Stimulated activated naive CD8-positive, alpha-beta T cell treated with anti-CD3 and anti-CD28 coated beads, Interleukin-15, Interleukin-2, amounts not matched to agents 100 ng/mL and 50 ng/mL, for 24 hours (primary cell): ENCODE data around the gene ACIN1.

Experiments used
- H3K27ac Mint-ChIP-seq: one replicate; pipeline ENCODE4 v1.8.0; 2021; ENCODE audit warnings: mild to moderate bottlenecking, mixed read lengths
- H3K27me3 Mint-ChIP-seq: one replicate; pipeline ENCODE4 v1.8.0; 2021; ENCODE audit warnings: mixed read lengths
- H3K36me3 Mint-ChIP-seq: one replicate; pipeline ENCODE4 v1.8.0; 2021; ENCODE audit warnings: low read depth, mixed read lengths
- H3K4me1 Mint-ChIP-seq: one replicate; pipeline ENCODE4 v1.8.0; 2021; ENCODE audit warnings: low read depth, mixed read lengths
- H3K4me3 Mint-ChIP-seq: one replicate; pipeline ENCODE4 v1.8.0; 2021; ENCODE audit warnings: mild to moderate bottlenecking, mixed read lengths
- H3K9me3 Mint-ChIP-seq: one replicate; pipeline ENCODE4 v1.8.0; 2021; ENCODE audit warnings: mixed read lengths

ACIN1 gene

DNA sequence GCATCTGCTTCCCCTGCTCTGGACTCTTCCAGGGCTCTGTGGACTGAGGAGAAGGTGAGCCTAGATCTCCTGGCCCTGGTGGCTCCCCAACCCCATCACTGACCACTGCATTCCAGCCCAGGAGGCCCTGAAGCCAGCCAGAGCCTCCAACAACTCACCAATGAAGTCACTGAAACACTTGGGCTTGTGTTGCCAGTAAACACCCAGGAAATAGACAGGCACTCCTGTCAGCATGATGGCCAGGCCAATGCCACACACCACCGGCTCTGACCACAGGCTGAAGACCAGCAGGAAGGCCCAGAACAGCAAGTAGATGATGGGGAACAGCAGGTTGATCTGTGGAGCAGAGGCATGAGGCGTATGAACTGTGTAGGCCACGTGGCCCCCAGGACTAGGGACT lies 32.9 kb upstream of the ACIN1 start:
- no peak overlapping the region for H3K4me3 Mint-ChIP-seq
- no peak overlapping the region for H3K27ac Mint-ChIP-seq
- no peaks in the 10 kb centered on the region for H3K36me3 Mint-ChIP-seq
- H3K27me3 Mint-ChIP-seq: no peaks in the 10 kb centered on the region
- H3K9me3 Mint-ChIP-seq: no peaks in the 10 kb centered on the region
- no peaks in the 10 kb centered on the region for H3K4me1 Mint-ChIP-seq

DNA sequence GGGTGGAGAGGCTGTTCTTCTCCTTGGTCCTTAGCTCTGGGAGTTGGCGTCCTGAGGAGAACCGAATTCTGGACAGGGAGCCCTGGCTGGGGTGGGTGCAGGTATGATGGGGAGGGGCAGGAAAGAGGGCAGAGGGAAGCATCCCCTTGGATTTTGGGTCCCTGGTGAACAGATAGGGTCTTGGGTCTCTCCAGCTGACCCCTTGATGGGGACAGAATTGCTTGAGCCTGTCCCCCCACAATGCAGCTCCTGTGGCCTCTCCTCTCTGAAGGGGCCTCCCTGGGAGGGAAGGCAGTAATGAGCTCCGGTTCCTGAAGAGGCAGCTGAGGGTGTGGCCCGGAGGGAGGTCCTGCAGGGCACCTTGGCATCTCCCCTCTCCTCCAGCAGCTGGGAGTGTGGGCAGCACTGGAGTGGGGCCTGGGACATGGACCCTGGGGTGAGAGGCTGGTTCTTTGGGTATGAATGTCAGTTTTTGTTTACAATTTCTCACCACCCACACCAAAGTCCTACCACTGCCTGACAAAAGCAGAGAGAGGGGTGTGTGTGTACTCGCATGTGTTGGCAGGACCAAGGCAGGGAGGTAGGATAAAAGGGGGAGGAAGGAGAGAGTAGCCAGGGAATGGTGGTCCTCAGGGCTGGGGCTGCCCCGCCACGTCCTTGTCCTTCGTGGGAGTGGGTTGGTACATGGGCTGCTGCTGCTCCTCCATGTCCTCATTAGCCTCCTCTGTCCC lies 31.8 kb upstream of the ACIN1 start:
- Mint-ChIP-seq H3K9me3 (no peaks in the 10 kb centered on the region), H3K4me1 (no peaks in the 10 kb centered on the region), H3K27me3 (no peaks in the 10 kb centered on the region), H3K27ac (no peak overlapping the region), H3K36me3 (no peaks in the 10 kb centered on the region), H3K4me3 (no peak overlapping the region)

DNA sequence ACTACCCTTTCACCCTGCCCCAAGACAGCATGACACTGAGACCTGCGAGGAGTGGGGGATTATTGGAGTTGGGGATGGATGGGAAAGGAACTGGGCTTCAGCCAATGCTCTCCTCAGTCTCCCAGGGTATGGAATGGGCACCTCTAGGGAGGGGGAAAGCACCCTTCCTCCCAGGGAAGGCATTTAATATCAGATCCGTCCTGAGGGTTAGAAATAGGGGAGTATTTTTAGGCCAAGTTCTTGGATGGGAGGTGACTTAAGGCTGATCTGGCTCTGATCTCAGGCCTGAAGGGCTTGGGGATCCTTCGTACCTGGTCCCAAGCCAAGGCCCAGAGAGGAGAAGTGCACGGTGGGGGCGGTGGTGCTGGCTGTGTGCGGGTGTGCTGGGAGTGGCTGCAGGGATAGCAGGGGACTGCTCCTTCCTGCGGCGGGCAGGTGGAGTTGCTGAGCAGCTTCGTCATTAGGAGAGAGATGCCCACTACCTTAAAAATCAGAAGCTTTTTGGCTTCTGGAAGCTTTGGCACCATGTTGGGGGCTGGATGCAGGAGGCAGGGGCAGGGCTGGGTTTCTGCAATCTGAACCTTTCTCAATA lies 31.1 kb upstream of the ACIN1 start:
- Mint-ChIP-seq H3K27me3 (no peaks in the 10 kb centered on the region), H3K27ac (no peak overlapping the region), H3K9me3 (no peaks in the 10 kb centered on the region), H3K4me3 (no peak overlapping the region), H3K36me3 (no peaks in the 10 kb centered on the region), H3K4me1 (peaks cover 6% of the 10 kb centered on the region)

DNA sequence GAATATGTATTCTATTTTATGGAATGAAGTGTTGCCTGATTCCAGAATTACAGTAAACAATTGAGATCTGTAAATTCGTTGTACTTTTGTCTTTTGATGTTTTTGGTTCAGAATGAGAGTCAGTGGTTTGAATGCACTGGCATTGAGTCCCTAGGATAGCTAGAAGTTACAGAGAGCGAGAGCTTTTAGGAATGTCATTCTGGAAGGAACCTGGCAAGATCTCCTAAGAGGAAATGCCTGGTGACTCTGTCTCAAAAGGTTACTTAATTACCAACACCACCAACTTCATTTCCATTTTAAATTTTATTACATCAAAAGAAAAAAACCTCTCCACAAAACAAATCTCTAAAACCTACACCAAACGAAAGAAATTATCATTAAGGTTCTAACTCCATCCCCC lies 30.1 kb upstream of the ACIN1 start:
- H3K27ac Mint-ChIP-seq: no peak overlapping the region

DNA sequence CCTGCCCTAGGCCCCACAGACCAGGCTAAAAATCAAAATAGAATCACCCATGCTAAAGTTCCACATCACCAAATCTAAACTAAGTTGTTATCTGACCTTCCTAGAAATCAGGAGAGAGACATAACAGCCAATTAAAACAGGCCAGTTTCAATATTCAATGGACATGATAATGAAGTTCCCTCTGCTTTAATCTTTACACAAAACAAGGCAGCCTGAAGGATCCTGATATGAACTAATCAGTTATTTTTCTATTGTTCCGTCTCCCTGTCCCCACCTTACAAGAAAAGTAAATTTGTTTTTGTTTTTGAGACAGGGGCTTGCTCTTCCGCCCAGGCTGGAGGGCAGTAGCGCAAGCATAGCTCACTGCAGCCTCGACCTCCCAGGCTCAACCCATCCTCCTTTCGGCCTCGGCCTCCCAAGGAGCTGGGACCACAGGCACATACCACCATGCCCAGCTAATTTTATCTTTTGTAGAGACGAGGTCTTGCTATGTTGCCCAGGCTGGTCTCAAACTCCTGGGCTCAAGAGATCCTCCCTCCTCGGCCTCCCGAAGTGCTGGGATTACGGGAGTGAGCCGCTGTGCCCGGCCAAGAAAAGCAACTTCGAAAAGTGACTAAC lies 29.5 kb upstream of the ACIN1 start:
- no peaks in the 10 kb centered on the region for H3K9me3 Mint-ChIP-seq
- H3K27ac Mint-ChIP-seq: no peak overlapping the region
- H3K4me1 Mint-ChIP-seq: peaks cover 22% of the 10 kb centered on the region
- no peaks in the 10 kb centered on the region for H3K27me3 Mint-ChIP-seq
- H3K36me3 Mint-ChIP-seq: no peaks in the 10 kb centered on the region
- H3K4me3 Mint-ChIP-seq: no peak overlapping the region

More for the DNA sequence above, 30.1 kb upstream of the ACIN1 start:
- Mint-ChIP-seq H3K27me3 (no peaks in the 10 kb centered on the region), H3K9me3 (no peaks in the 10 kb centered on the region), H3K4me1 (peaks cover 16% of the 10 kb centered on the region), H3K36me3 (no peaks in the 10 kb centered on the region), H3K4me3 (no peak overlapping the region)

DNA sequence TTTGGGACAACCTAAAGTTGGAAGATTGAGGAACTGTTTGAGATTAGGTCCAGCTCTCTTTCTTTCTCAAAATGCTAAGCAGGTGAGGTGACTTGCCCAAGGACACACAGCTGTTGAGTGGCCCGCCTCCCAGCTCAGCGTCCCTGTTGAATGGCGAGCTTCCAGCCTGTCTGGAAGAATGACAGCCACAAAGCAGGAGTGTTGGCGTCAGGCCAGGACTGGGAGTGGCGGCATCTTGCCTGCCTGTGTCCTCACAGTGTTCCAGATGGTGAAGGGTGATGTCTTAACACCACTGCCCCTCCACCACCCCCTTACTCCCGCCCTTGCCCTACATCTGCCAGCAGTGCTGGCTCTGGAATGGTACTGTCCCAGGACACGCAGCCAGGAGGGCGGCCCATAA lies 28.5 kb upstream of the ACIN1 start:
- H3K4me3 Mint-ChIP-seq: no peak overlapping the region
- peaks cover 31% of the 10 kb centered on the region for H3K4me1 Mint-ChIP-seq
- H3K27ac Mint-ChIP-seq: no peak overlapping the region
- no peaks in the 10 kb centered on the region for H3K9me3 Mint-ChIP-seq
- H3K27me3 Mint-ChIP-seq: no peaks in the 10 kb centered on the region
- no peaks in the 10 kb centered on the region for H3K36me3 Mint-ChIP-seq

DNA sequence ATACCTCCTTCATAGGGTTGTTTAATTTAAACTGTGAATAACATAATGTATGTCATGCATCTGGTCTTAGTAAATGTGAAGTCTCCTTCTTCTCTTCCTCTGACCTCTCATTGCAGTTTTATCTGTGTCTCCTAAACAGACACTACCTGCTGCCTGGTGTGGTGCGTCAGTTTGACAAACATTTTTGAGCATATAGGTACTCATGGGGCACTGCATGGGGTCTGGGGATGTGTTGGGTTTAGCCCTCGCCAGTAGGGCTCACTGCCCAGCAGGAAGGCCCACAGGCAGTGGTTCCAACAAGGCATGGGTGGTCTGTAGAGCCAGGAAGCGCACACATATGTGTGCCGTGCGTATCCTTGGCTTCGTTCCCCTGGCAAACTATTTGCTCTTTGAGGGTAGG lies 27.1 kb upstream of the ACIN1 start:
- peaks cover 35% of the 10 kb centered on the region for H3K4me1 Mint-ChIP-seq
- no peaks in the 10 kb centered on the region for H3K27me3 Mint-ChIP-seq
- no peaks in the 10 kb centered on the region for H3K9me3 Mint-ChIP-seq
- no peaks in the 10 kb centered on the region for H3K36me3 Mint-ChIP-seq
- H3K27ac Mint-ChIP-seq: no peak overlapping the region
- H3K4me3 Mint-ChIP-seq: no peak overlapping the region

DNA sequence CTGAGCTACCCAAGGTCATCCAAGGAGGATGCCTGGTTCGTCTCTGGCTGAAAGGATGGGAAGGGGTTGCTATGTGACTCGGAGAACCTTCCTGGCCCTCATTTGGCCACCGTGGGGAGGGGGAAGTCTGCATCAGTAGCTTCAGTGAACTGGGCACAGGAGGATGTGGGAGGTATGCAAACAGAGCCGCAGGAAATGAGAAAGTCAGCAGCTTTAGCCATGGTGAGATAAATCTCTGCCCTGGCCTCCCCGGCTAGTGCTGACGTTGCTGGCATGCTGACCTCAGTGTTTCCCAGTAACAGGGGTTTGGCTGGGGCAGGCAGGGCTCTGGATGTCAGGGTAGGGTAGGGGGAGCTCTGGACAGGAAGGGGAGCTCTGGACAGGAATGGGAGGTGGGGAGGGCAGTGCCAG lies 26.4 kb upstream of the ACIN1 start:
- Mint-ChIP-seq H3K4me3 (no peak overlapping the region), H3K27me3 (no peaks in the 10 kb centered on the region), H3K27ac (peak overlapping the region; percentile 34), H3K9me3 (no peaks in the 10 kb centered on the region), H3K36me3 (no peaks in the 10 kb centered on the region), H3K4me1 (peaks cover 35% of the 10 kb centered on the region)

DNA sequence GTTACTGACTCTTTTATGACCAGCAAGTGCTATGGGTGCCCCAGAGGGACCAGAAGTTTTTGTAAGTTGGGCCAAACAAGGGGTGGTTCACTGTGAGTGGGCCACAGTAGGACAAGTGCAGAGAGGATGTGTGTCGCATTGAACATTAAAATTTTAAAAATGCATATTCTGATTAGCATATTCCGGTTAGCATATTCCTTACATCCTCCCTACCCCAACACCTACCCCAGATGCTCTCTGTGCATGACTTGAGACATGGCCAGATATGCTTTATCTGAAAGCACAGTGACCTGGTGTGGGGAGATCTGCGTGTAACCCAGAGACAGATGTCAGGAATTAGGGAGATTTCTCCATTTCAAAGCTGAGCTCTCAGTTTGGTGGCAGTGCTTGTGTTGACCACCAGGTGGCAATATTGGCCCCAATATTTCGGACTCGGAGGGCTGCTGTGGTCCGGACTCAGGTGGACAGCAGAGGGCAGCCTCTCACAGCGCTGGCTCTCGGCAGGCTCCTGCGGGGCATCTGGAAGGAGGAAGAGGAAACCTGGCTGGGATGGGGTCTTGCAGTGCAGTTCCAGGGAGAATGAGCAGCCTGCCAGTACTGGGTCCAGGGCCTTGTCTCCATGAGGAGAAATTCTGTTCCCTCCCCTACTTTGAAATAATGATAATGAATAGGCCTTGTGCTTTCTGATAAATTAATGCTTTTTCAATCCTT lies 25.8 kb upstream of the ACIN1 start:
- Mint-ChIP-seq H3K9me3 (no peaks in the 10 kb centered on the region), H3K27me3 (no peaks in the 10 kb centered on the region), H3K4me1 (peaks cover 35% of the 10 kb centered on the region), H3K27ac (peak overlapping the region; percentile 59), H3K36me3 (no peaks in the 10 kb centered on the region), H3K4me3 (peak overlapping the region; percentile 10)

DNA sequence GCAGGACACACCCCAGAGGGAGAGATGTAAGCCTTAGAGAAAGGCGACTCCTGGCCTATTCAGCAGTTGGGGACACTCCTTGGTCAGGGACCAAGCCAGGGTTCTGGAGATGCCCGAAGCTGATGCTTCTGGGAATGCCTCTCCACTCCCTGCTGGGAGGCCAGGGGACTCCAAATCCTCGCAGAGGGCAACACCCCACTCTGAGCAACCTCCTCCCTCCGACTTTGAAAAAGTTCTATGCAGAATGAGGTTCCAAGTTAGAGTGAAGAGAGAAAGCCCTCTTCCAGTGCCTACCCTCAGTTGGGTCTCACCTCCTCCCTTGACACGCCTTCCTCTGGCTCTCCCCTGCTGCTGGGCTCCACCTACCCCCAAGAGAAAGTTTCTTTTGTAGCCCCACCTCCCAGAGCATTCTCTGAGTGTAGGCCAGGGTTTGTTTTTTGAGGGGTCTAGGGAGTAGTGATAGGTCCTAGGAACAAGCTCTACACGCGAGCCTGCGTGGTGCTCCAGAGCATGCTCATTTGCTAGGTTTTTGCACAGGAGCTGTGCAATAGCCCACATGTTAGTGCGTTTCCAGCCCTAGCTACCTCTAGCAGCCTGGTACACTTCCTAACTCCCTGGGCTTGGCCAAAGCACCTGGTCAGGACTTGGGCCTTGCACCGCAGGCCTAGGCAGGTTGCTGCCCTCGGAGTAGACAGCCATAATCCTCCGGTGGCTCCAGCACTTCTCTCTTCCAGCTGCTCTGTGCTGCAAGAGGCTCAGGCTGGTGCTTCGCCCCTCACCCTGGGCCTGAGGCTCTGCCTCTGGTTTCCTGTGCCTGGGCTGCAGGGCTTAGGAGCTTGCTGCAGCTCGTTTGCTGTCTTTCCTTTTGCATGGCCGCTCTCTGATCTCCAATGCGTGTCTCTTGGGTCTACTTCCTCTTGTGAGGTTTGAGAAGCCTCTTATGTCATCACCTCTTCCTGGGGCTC lies 24.7 kb upstream of the ACIN1 start:
- peak overlapping the region; percentile 74 for H3K27ac Mint-ChIP-seq
- H3K4me1 Mint-ChIP-seq: peaks cover 35% of the 10 kb centered on the region
- H3K36me3 Mint-ChIP-seq: no peaks in the 10 kb centered on the region
- no peak overlapping the region for H3K4me3 Mint-ChIP-seq
- no peaks in the 10 kb centered on the region for H3K27me3 Mint-ChIP-seq
- no peaks in the 10 kb centered on the region for H3K9me3 Mint-ChIP-seq

DNA sequence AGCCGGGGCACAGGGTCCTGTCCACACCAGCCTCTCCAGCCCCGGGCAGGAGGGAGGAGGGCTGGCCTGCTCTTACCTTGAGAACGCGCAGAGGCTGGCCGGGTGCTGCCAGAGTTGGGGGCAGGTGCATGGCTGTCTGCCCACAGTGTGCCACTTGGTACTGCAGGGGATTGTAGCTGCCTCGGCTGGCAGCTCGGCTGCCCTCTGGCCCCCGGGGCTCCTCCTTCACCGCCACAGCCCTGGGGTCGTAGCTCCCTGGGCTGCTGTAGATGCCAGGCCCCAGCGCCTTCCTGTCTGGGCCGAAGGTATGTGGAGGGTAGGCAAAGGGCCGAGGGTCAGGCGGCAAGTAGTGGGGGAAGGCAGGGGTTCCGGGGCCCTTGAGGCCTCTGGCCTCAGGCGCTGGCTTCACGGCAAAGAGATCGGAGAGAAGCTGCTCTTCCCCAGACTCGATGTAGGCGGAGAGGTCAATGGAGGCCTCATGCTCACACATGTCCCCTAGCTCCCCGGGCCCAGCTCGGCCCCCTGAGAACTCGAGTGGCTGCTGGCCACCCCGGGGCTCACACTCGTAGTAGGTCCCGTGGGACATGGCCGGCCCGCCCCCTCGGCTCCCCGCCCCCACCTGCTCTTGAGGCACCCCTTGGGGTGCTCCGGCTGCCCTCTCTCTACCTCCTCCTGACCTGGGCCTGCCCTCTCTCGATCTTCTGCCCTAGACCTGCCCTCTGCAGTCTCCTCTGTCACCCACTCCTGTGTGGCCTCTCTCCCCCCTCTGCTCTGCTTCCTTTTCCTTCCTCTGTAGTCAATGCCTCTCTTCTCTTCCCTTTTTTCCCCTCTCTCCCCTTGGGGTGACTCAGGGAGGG lies 23.8 kb upstream of the ACIN1 start, which contains the start of gene CEBPE:
TSS of gene CEBPE (minus strand) at position 750 of the 857 bp plus-strand sequence. CDS start at position 586, 164 bp downstream.
- peaks cover 35% of the 10 kb centered on the region for H3K4me1 Mint-ChIP-seq

DNA sequence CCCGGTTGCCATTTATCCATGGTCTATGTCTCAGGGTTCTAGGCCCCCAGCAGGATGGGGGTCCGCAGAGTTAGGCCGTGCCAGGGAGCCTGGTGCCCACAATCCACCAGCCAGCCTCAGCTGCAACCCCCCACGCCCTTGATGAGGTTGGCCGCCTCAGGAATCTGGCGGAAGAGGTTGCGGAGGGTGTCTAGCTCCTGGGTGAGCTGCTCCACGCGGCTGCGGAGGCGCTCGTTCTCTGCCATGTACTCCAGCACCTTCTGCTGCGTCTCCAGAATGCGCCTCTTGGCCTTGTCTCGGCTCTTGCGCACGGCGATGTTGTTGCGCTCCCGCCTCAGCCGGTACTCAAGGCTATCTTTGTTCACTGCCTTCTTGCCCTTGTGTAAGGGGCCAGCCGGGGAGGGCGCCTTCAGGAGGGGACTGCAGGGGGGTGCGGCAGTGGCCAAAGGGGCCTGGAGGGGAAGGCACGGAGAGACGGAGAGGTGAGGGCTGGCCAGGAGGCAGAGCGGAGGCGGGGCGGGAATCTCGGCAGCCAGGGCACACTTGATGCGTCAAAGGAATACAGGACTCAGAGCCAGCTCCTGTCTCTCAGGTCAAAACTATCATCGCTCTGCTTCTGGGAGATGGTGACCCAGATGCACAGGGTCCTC lies 22.6 kb upstream of the ACIN1 start:
- H3K36me3 Mint-ChIP-seq: no peaks in the 10 kb centered on the region
- peaks cover 35% of the 10 kb centered on the region for H3K4me1 Mint-ChIP-seq
- H3K27me3 Mint-ChIP-seq: no peaks in the 10 kb centered on the region
- H3K4me3 Mint-ChIP-seq: no peak overlapping the region
- H3K9me3 Mint-ChIP-seq: no peaks in the 10 kb centered on the region
- H3K27ac Mint-ChIP-seq: no peak overlapping the region

More for the DNA sequence above, 23.8 kb upstream of the ACIN1 start, which contains the start of gene CEBPE:
- no peak within 1 kb of the TSS for H3K4me3 Mint-ChIP-seq
- H3K27me3 Mint-ChIP-seq: no peaks in the 10 kb centered on the region
- H3K27ac Mint-ChIP-seq: peak within 1 kb of the TSS; percentile 74
- no peaks in the 10 kb centered on the region for H3K36me3 Mint-ChIP-seq
- H3K9me3 Mint-ChIP-seq: no peaks in the 10 kb centered on the region

DNA sequence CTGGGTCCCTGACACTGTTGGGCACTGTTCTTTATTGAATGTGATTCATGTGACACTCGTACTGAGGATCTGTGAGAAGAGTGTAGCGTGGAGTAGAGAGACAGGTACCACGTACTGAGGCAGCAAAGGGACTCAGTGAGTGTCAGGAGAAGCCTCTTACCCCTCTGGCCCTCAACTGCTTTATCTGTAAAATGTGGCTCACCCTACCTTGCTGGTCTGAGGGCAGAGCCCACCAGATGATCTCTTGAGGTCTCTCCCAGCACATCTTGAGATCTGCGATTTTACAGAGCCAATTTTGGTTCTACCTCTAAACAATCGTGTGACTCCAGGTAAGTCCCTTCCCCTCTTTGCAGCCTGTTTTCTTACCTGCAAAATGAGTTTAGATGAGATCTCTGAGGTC lies 21.0 kb upstream of the ACIN1 start:
- H3K27ac Mint-ChIP-seq: no peak overlapping the region
- peaks cover 28% of the 10 kb centered on the region for H3K4me1 Mint-ChIP-seq
- no peaks in the 10 kb centered on the region for H3K9me3 Mint-ChIP-seq
- H3K36me3 Mint-ChIP-seq: no peaks in the 10 kb centered on the region
- H3K27me3 Mint-ChIP-seq: no peaks in the 10 kb centered on the region
- H3K4me3 Mint-ChIP-seq: no peak overlapping the region
